Measurements from ENCODE around the gene ACHE. TPM values are rescaled to one million over a fixed set of nuclear protein-coding genes. Genes with fewer than 3 reads are reported as not detected.

Gene ACHE
- polyA plus RNA-seq, 1 of the 3 experiments (the other 2 are of a cell fraction) = 1.8 TPM

DNA sequence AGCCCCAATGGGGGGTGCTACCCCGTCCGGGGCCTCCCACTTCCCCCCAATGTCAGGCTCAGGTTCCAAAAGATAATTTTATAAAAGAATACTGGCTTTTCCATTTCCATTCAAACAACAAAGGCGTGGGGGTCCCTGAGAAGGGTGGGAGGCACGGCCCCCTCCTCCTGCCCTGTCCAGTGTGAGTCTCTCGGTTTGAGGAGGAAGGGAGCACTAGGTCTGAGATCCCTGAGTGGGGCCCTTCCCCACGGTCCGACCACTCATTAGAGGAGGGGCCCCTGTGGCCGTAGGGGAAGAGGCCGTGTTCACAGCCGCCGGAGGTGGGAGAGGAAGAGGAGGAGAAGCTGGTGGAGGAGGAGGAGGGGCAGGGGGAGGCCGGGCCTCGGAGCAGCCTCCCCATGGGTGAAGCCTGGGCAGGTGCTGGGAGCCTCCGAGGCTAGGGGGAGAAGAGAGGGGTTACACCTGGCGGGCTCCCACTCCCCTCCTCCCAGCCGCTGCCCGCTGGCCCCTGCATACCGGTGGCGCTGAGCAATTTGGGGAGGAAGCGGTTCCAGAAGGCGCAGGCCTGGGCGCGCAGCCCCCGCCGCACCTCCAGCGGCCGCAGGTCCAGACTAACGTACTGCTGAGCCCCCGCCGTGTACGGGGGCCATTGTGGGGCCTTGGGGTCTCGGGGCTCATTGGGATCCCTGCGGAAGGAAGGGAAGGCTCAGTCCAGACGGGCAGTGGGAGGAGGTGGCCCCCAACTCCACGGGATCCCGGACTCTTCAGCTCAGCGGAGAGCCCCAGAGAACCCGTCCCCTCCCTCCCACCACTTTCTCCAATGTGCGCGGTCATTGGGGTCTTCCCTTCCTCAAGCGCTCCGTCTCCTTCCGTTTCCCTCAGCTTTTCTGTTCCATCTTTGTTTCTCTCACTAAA is 4.8 kb downstream of the ACHE start:
- Histone ChIP-seq H3F3A (replicated peaks; ENCODE audit: insufficient read depth) (peaks cover 23% of the 10 kb centered on the region), H3K9me2 (no peaks in the 10 kb centered on the region), H3K9me3 (no peaks in the 10 kb centered on the region), H3K27me3 (ENCODE audit: insufficient read depth) (peaks cover 8% of the 10 kb centered on the region), H3K36me3 (replicated peaks in 1 of 2; ENCODE audit: control insufficient read depth in 1 of 2, insufficient read depth in 2 of 2, low read length in 1 of 2) (peaks cover 17 to 30% of the 10 kb centered on the region in 2 experiments), H3K9ac (no peak overlapping the region), H3K79me2 (ENCODE audit: insufficient read depth) (peaks cover 35% of the 10 kb centered on the region), H3K27ac (ENCODE audit: low read depth in 2 of 2, low read length in 1 of 2) (peak overlapping the region; percentile 82 to 97), H3K4me1 (ENCODE audit: control insufficient read depth in 1 of 2, insufficient read depth in 2 of 2, low read depth in 1 of 2, low read length in 1 of 2) (peaks cover 11 to 40% of the 10 kb centered on the region in 2 experiments), H3K4me3 (ENCODE audit: low read depth in 2 of 2, low read length in 1 of 2) (peak overlapping the region; percentile 71 to 78; a peak in 3 of 4 replicates), H3K4me2 (peak overlapping the region; percentile 100), H2AFZ (ENCODE audit: low read depth) (peak overlapping the region; percentile 87), H4K20me1 (ENCODE audit: insufficient read depth) (peaks cover 4% of the 10 kb centered on the region)
- CTCF ChIA-PET = interaction anchor here (0.7 to 1.4 kb wide), 11 partner anchors 16 to 424 kb away, joined by 3 to 13 read pairs (median 4); partner anchors contain the start of genes FIS1, SLC12A9 and SRRT
- TF ChIP-seq, protein P1, sequence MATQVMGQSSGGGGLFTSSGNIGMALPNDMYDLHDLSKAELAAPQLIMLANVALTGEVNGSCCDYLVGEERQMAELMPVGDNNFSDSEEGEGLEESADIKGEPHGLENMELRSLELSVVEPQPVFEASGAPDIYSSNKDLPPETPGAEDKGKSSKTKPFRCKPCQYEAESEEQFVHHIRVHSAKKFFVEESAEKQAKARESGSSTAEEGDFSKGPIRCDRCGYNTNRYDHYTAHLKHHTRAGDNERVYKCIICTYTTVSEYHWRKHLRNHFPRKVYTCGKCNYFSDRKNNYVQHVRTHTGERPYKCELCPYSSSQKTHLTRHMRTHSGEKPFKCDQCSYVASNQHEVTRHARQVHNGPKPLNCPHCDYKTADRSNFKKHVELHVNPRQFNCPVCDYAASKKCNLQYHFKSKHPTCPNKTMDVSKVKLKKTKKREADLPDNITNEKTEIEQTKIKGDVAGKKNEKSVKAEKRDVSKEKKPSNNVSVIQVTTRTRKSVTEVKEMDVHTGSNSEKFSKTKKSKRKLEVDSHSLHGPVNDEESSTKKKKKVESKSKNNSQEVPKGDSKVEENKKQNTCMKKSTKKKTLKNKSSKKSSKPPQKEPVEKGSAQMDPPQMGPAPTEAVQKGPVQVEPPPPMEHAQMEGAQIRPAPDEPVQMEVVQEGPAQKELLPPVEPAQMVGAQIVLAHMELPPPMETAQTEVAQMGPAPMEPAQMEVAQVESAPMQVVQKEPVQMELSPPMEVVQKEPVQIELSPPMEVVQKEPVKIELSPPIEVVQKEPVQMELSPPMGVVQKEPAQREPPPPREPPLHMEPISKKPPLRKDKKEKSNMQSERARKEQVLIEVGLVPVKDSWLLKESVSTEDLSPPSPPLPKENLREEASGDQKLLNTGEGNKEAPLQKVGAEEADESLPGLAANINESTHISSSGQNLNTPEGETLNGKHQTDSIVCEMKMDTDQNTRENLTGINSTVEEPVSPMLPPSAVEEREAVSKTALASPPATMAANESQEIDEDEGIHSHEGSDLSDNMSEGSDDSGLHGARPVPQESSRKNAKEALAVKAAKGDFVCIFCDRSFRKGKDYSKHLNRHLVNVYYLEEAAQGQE (IDR thresholded peaks at IDR 0.05; ENCODE audit: low read depth, low read length) = no peak
- no peak for TF ChIP-seq FOSL2 (IDR thresholded peaks at IDR 0.05; ENCODE audit: borderline replicate concordance, low read depth)
- no peak for TF ChIP-seq GABPA (IDR thresholded peaks at IDR 0.05; ENCODE audit: low read depth)
- no peak for TF ChIP-seq GATA2 (CRISPR knock-in tag; IDR thresholded peaks at IDR 0.05)
- TF ChIP-seq FOXM1 (IDR thresholded peaks at IDR 0.05; ENCODE audit: low read depth) = no peak
- no peak for TF ChIP-seq EZH2phosphoT487 (IDR thresholded peaks at IDR 0.05; ENCODE audit: borderline replicate concordance, low read depth)
- no peak for TF ChIP-seq TCF12 (IDR thresholded peaks at IDR 0.05)
- TF ChIP-seq, protein P2, sequence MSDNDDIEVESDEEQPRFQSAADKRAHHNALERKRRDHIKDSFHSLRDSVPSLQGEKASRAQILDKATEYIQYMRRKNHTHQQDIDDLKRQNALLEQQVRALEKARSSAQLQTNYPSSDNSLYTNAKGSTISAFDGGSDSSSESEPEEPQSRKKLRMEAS (IDR thresholded peaks at IDR 0.05; ENCODE audit: low read depth) = no peak
- TF ChIP-seq EP300 (IDR thresholded peaks at IDR 0.05; ENCODE audit: borderline replicate concordance in 1 of 2, low read depth in 1 of 2, low read length in 1 of 2) = no peak
- TF ChIP-seq MXI1 (IDR thresholded peaks at IDR 0.05; ENCODE audit: low read depth, low read length) = no peak
- no peak for DNase-seq
- POLR2A ChIA-PET = interaction anchor here (1.0 to 5.8 kb wide), 3 partner anchors 11 to 185 kb away, joined by 5 to 126 read pairs (median 7); partner anchors contain the start of genes POP7 and SRRT
- WGBS (ENCODE audit: low lambda C conversion rate) = 85% methylated on average over 40 of the region's 43 CpGs

Measured in SK-N-SH (cell line).